NCI-H446 (cell line): Measurements from ENCODE around the gene LRRC26.

Experiments used
- DNase-seq, 2 experiments: peaks; one replicate each; lab custom pipeline; 2025; lab: John Stamatoyannopoulos, UW

Gene LRRC26

DNA sequence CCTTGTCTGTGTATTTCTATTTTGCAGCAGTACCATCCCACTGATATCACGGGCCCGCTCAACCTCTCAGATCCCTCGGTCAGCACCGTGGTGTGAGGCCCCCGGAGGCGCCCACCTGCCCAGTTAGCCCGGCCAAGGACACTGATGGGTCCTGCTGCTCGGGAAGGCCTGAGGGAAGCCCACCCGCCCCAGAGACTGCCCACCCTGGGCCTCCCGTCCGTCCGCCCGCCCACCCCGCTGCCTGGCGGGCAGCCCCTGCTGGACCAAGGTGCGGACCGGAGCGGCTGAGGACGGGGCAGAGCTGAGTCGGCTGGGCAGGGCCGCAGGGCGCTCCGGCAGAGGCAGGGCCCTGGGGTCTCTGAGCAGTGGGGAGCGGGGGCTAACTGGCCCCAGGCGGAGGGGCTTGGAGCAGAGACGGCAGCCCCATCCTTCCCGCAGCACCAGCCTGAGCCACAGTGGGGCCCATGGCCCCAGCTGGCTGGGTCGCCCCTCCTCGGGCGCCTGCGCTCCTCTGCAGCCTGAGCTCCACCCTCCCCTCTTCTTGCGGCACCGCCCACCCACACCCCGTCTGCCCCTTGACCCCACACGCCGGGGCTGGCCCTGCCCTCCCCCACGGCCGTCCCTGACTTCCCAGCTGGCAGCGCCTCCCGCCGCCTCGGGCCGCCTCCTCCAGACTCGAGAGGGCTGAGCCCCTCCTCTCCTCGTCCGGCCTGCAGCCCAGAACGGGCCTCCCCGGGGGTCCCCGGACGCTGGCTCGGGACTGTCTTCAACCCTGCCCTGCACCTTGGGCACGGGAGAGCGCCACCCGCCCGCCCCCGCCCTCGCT, 1.9 kb downstream of the LRRC26 start:
- DNase-seq: no peak

DNA sequence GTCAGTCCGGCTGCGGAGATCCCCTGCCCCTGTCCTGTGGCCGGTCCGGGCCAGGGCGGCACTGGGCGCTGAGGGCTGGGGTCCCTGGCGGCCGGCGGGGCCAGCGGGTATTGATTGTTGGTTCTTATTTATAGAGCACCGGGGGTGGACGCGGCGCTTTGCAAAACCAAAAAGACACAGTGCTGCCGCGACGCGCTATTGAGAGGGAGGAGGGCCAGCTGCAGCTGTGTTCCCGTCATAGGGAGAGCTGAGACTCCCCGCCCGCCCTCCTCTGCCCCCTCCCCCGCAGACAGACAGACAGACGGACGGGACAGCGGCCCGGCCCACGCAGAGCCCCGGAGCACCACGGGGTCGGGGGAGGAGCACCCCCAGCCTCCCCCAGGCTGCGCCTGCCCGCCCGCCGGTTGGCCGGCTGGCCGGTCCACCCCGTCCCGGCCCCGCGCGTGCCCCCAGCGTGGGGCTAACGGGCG, 2.5 kb downstream of the LRRC26 start:
- DNase-seq: no peak

- DNase-seq: no peak
Measured at GRCh38 chr9:137166380-137167229, 3.2 kb downstream of the LRRC26 start.

DNA sequence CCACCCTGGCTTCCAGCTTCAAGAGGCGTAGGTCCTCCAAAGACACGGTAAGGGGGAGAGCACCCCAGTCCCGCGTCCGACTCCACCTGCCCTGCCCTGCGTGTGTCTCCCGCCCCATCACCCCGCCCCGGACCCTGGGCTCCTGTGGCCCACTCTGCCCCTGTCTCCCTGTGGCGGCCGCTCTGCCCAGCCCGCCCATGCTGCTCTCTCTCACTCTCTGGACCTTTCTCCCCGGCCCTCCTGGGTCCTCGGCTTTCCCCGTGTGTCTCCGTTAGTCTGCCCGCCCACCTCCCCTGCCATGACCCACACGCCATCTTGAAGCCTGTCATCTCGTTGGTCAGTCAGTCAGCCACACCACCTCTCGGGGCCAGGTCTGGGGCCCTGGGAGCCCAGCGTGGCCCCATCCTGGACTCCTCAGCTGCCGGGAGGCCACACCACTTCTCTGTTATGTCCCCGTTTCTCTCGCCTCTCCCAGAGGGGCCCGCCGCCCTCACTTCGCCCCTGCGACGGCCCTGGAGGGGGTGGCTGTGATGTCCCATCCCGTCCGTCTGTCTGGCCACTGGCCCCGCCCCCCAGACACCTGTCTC, 4.5 kb downstream of the LRRC26 start:
- DNase-seq: no peak

- no peak for DNase-seq
Measured at GRCh38 chr9:137164370-137165249, 5.2 kb downstream of the LRRC26 start.

GRCh38 chr9:137163805-137164204, 6.0 kb downstream of the LRRC26 start:
- no peak for DNase-seq

GRCh38 chr9:137163365-137163715, 6.5 kb downstream of the LRRC26 start:
- DNase-seq: no peak

GRCh38 chr9:137162505-137163364, 7.1 kb downstream of the LRRC26 start:
- DNase-seq: no peak

- no peak for DNase-seq
Measured at GRCh38 chr9:137161558-137162486, 8.0 kb downstream of the LRRC26 start.

DNA sequence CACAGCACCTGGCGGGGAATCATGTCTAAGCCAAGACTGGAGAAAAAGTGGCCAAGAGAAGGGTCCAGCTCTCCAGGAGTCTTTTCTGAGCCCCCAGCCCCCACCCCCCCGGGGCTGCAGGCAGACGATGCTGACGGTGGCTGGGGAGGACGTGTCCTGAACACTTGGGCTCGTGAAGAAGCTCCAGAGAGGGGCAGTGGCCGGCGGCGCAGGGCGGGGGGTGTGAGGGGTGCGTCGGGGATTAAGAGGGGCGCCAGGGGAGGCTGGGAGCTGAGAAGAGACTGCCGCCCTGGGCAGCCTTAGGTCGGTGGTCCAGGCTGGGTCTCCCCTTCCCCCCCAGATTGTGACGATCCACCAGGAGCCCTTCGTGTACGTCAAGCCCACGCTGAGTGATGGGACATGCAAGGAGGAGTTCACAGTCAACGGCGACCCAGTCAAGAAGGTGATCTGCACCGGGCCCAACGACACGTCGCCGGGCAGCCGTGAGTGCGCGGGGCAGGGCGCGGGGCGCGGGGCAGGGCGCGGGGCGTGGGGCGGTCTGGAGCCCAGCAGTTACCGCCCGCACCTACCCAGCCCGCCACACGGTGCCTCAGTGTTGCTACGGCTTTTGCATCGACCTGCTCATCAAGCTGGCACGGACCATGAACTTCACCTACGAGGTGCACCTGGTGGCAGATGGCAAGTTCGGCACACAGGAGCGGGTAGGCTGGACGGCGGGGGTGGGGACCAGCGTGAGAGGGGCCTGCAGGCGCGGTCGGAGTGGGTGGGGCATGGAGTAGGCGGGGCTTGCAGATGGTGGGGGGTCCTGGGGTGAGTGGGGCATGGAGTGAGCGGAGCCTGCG, 8.9 kb downstream of the LRRC26 start:
- no peak for DNase-seq

DNA sequence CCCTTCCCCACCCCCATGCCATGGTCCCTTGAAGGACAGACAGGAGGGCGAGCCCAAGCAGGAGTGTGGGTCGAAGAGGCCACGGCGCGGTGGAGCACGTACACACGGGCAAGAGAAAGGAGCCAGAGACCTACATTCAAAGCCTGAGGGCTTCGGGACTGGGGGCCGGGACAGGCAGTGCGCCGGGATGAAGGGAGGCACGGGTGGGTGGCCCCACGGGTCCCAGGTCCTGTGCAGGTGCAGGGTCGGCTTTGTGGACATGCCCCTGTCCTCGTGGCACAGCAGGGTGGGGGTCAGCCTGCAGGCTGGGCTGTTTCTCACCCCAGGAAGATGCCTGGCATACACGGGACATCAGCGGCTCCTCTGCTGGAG, 9.8 kb downstream of the LRRC26 start:
- no peak for DNase-seq

DNA sequence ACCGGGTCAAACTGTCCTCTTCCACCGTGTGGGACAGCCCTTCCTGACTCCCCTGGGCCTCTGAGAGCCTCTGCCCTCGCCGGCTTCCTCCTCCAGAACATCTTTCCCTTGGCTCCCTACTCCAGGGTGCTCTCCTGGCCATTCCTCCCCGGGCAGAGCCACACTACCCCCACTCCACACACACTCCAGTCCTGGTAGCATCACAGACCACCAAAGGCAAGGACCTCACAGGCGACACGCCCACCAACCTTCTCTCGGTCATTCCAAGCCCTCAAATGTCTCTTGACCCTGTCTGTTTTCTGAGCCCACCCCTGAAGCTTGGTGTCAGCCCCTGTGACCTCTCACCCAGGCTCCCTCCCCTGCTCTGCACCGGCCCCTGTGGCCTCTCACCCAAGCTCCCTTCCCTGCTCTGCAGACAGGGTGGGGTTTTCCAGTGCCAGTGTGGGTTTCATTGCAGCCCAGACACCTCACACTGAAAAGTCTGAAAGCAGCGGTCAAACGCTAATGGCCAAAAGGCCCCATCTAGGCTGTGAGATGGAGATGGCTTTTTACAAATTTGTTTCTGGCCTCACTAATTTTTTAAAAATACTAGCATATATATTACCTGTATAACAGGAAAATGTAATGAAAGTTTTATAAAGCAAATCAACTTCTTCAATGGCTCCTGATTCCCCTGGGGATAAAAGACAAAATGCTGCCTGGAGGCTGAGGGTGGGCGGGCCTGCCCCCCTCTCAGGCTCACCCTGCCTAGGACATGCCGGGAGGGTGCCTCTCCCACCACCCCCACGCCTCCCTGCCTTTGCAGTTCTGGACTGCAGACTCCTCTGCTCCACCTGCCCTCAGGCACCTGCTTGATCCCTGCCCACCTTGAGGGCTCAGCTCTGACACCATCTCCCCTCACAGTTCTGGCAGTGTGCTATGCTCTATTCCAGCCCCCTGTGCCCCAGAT, 10.5 kb downstream of the LRRC26 start:
- DNase-seq: no peak

DNA sequence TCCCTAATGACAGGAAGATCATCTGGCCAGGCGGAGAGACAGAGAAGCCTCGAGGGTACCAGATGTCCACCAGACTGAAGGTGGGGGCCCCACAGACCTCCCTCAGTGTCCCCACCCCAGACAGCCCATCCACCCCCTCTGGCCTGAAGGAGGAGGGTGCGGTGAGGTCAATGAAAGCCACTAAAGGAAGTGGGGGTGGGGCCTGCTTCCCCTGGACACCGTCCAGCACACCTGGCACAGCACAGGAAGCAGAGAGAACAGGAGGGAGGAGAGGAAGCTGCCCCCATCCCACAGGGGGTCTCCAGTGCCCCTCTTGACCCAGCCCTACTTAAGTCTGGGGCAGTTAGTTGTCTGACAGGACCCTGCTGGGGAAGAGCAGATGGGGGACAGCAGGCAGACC, 11.2 kb downstream of the LRRC26 start:
- no peak for DNase-seq

DNA sequence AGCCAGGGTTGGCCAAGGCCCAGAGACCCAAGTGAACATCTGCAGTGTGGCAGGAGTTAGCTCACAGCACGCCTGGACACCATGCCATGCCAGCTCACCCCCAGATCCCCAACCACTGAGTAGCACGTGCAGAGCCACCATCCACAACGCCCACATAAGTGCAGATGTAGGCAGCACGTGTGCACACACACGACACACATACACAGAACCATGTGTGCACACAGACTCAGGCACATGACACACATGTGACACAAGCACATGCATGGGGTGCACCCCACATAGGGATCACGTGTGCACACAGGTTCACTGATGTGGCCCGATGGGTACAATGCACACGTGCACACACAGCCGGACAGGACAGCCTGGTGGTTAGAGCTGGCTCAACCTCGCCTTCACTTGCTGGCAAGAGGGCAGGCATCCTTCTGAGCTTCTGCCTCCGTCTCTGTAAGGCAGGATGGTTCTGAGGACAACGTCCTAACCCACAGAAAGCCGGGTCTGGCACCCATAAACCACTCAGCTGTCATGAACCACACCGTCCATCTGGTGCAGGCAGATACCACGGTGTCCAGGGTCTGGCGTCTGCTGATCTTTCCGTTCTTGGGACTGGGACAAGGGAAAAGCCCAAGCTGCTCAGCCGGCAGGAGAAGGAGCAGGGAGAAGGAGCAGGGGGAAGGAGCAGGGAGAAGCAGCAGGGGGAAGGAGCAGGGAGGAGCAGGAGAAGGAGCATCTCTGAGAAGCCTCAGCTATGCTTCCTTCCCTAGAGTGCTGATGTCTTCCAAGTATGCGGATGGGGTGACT, 12.0 kb downstream of the LRRC26 start:
- DNase-seq: no peak

GRCh38 chr9:137156567-137157375, 13.1 kb downstream of the LRRC26 start:
- DNase-seq: no peak

- DNase-seq: no peak
Measured at GRCh38 chr9:137152844-137153405, 16.9 kb downstream of the LRRC26 start.
